Thymus (tissue), 11 donors: ENCODE data around the gene HDAC7. TPM values are rescaled to one million over a fixed set of nuclear protein-coding genes. Genes with fewer than 3 reads are reported as not detected.
"Not testable (repeated sequence)": the region's sequence is repeated elsewhere in the genome, so short reads cannot be mapped to it uniquely, and the experiment has no call there.

Source experiments
- DNase-seq, 9 donors: peaks; one replicate each; pipeline ENCODE4 v3.0.0-alpha.2; 2013; ENCODE audit warnings: low spot score in 9 of 9, low read depth in 6 of 9, missing footprints in 1 of 9
- H3K27ac ChIP-seq, 2 donors: one replicate each; pipeline ENCODE4 v1.5.1; 2013; ENCODE audit warnings: control low read depth in 1 of 2, low read depth in 1 of 2, low read length in 1 of 2, mild to moderate bottlenecking in 1 of 2, moderate library complexity in 1 of 2
- H3K27me3 ChIP-seq, 2 donors: one replicate each; pipeline ENCODE4 v1.5.1; 2013; ENCODE audit warnings: low read length in 1 of 2; ENCODE audit not compliant: control insufficient read depth in 2 of 2, insufficient read depth in 1 of 2
- H3K36me3 ChIP-seq, 2 donors: one replicate each; pipeline ENCODE4 v1.5.1; 2013; ENCODE audit warnings: low read length in 1 of 2, mild to moderate bottlenecking in 1 of 2, moderate library complexity in 1 of 2; ENCODE audit not compliant: control insufficient read depth in 2 of 2, insufficient read depth in 2 of 2
- H3K4me1 ChIP-seq, 2 donors: one replicate each; pipeline ENCODE4 v1.5.1; 2013; ENCODE audit warnings: low read length in 2 of 2; ENCODE audit not compliant: control insufficient read depth in 2 of 2, insufficient read depth in 2 of 2
- H3K4me3 ChIP-seq, 2 donors: one replicate each; pipeline ENCODE4 v1.5.1; 2013; ENCODE audit warnings: low read length in 2 of 2, control low read depth in 1 of 2, mild to moderate bottlenecking in 1 of 2
- H3K9me3 ChIP-seq, 2 donors: one replicate each; pipeline ENCODE4 v1.5.1; 2013; ENCODE audit warnings: low read length in 1 of 2, mild to moderate bottlenecking in 1 of 2; ENCODE audit not compliant: control insufficient read depth in 2 of 2, insufficient read depth in 1 of 2
- WGBS: extraction: QIAGEN DNeasy Blood & Tissue Kit; methylation state at CpG from one replicate; pipeline ENCODE4 v1.1.7; 2013; 5-methylcytosine and 5-hydroxymethylcytosine counted together
- polyA plus RNA-seq: library from polyadenylated mRNA; stranded (reverse); fragments of 200-250 nt; gene quantifications from one replicate; pipeline ENCODE4 v1.2.3, GENCODE V29; 2013
- total RNA-seq: library from RNA; stranded (reverse); fragments of 120-200 nt; gene quantifications from one replicate; pipeline ENCODE4 v1.2.4, GENCODE V29; 2013
- donor health status: healthy.

Gene HDAC7
- total and polyA plus RNA-seq, 2 donors, result 67.7 to 130 TPM

GRCh38 chr12:47843226-47843980 lies 23.7 kb upstream of the HDAC7 start:
- 95% methylated on average over 25 of the region's 25 CpGs for WGBS
- peaks cover 0 to 8% of the 10 kb centered on the region in 2 donors for H3K27me3 ChIP-seq
- H3K27ac ChIP-seq, result no peak overlapping the region
- peaks cover 0 to 6% of the 10 kb centered on the region in 2 donors for H3K4me1 ChIP-seq
- no peak for DNase-seq
- no peak overlapping the region for H3K4me3 ChIP-seq
- no peaks in the 10 kb centered on the region for H3K36me3 ChIP-seq
- no peaks in the 10 kb centered on the region for H3K9me3 ChIP-seq

- H3K4me1 ChIP-seq, result peaks cover under 1 to 15% of the 10 kb centered on the region in 2 donors
- H3K36me3 ChIP-seq, H3K9me3 ChIP-seq, H3K27me3 ChIP-seq, H3K4me3 ChIP-seq, H3K27ac ChIP-seq, DNase-seq: not testable (repeated sequence)
- WGBS, result 89% methylated on average over 12 of the region's 12 CpGs
These were observed 22.8 kb upstream of the HDAC7 start for GRCh38 chr12:47842543-47842942.

- Histone ChIP-seq H3K4me1 (peaks cover 6 to 21% of the 10 kb centered on the region in 2 donors), H3K4me3 (no peak overlapping the region), H3K9me3 (no peaks in the 10 kb centered on the region), H3K27me3 (peaks cover 0 to 8% of the 10 kb centered on the region in 2 donors), H3K36me3 (no peaks in the 10 kb centered on the region), H3K27ac (no peak overlapping the region)
- DNase-seq, result no peak
- WGBS, result 92% methylated on average over 4 of the region's 4 CpGs
These were observed 22.2 kb upstream of the HDAC7 start for GRCh38 chr12:47841910-47842309.

- H3K27me3 ChIP-seq, result peaks cover 0 to 8% of the 10 kb centered on the region in 2 donors
- no peaks in the 10 kb centered on the region for H3K9me3 ChIP-seq
- H3K36me3 ChIP-seq, result no peaks in the 10 kb centered on the region
- no peak overlapping the region for H3K27ac ChIP-seq
- 96% methylated on average over 2 of the region's 2 CpGs for WGBS
- H3K4me3 ChIP-seq, result no peak overlapping the region
- DNase-seq, result no peak
- peaks cover 9 to 24% of the 10 kb centered on the region in 2 donors for H3K4me1 ChIP-seq
These were observed 21.8 kb upstream of the HDAC7 start for GRCh38 chr12:47841501-47841900.

GRCh38 chr12:47840571-47840970 lies 20.9 kb upstream of the HDAC7 start:
- WGBS, result 98% methylated on average over 1 of the region's 1 CpG
- Histone ChIP-seq H3K4me1 (peaks cover 17 to 34% of the 10 kb centered on the region in 2 donors), H3K36me3 (no peaks in the 10 kb centered on the region), H3K9me3 (no peaks in the 10 kb centered on the region), H3K27ac (no peak overlapping the region), H3K4me3 (no peak overlapping the region), H3K27me3 (peaks cover 0 to 6% of the 10 kb centered on the region in 2 donors)
- no peak for DNase-seq

- Histone ChIP-seq H3K4me1 (peaks cover 30 to 46% of the 10 kb centered on the region in 2 donors), H3K36me3 (no peaks in the 10 kb centered on the region), H3K4me3 (no peak overlapping the region), H3K9me3 (no peaks in the 10 kb centered on the region), H3K27me3 (peaks cover 0 to 6% of the 10 kb centered on the region in 2 donors), H3K27ac (no peak overlapping the region)
- WGBS, result 93% methylated on average over 8 of the region's 8 CpGs
- DNase-seq, result no peak
These were observed 19.6 kb upstream of the HDAC7 start for GRCh38 chr12:47839214-47839876.

GRCh38 chr12:47838286-47838931 lies 18.7 kb upstream of the HDAC7 start:
- Histone ChIP-seq H3K4me3 (no peak overlapping the region), H3K9me3 (no peaks in the 10 kb centered on the region), H3K27me3 (no peaks in the 10 kb centered on the region), H3K4me1 (peaks cover 39 to 55% of the 10 kb centered on the region in 2 donors), H3K27ac (no peak overlapping the region), H3K36me3 (no peaks in the 10 kb centered on the region)
- 56% methylated on average over 10 of the region's 10 CpGs for WGBS
- peak in 1 of 9 donors; percentile 69 for DNase-seq

- Histone ChIP-seq H3K4me3 (peak overlapping the region in 1 of 2 donors; percentile 28), H3K36me3 (no peaks in the 10 kb centered on the region), H3K9me3 (no peaks in the 10 kb centered on the region), H3K27ac (peak overlapping the region; percentile 67 to 98), H3K4me1 (peaks cover 43 to 65% of the 10 kb centered on the region in 2 donors), H3K27me3 (no peaks in the 10 kb centered on the region)
- 28% methylated on average over 13 of the region's 13 CpGs for WGBS
- peak in 4 of 9 donors; percentile 66 to 85 (median 78) for DNase-seq
These were observed 17.8 kb upstream of the HDAC7 start for GRCh38 chr12:47837190-47838171.
